Stimulated activated naive CD8-positive, alpha-beta T cell treated with anti-CD3 and anti-CD28 coated beads, Interleukin-15, amount 100 ng/mL, for 72 hours (primary cell): Measurements from ENCODE around the gene CTPS1.

ENCODE experiments used
- ATAC-seq: fragments of 150-1000 bp; cut with Tn5 transposase; 2 replicates; pipeline ENCODE4 v1.10.0; 2021; ENCODE audit warnings: mild to moderate bottlenecking, moderate library complexity
- DNase-seq, 2 donors: peaks; one replicate each; pipeline ENCODE4 v3.0.0; 2021 to 2022
- H3K27ac Mint-ChIP-seq, 2 donors: one replicate each; pipeline ENCODE4 v1.8.0; 2022; ENCODE audit warnings: mild to moderate bottlenecking in 2 of 2, mixed read lengths in 2 of 2, moderate library complexity in 2 of 2
- H3K27me3 Mint-ChIP-seq: one replicate; pipeline ENCODE4 v1.8.0; 2022; ENCODE audit warnings: mixed read lengths
- H3K4me1 Mint-ChIP-seq: one replicate; pipeline ENCODE4 v1.8.0; 2022; ENCODE audit warnings: mild to moderate bottlenecking, mixed read lengths
- H3K4me3 Mint-ChIP-seq, 2 donors: one replicate each; pipeline ENCODE4 v1.8.0; 2022; ENCODE audit warnings: mild to moderate bottlenecking in 2 of 2, mixed read lengths in 2 of 2, moderate library complexity in 1 of 2
- H3K9me3 Mint-ChIP-seq, 2 donors: one replicate each; pipeline ENCODE4 v1.8.0; 2022; ENCODE audit warnings: mixed read lengths in 2 of 2

The CTPS1 gene

GRCh38 chr1:40952744-40953315, 26.7 kb upstream of the CTPS1 start:
- Mint-ChIP-seq H3K27me3 (peaks cover 43% of the 10 kb centered on the region), H3K9me3 (no peaks in the 10 kb centered on the region), H3K4me1 (peaks cover 22% of the 10 kb centered on the region), H3K4me3 (no peak overlapping the region), H3K27ac (no peak overlapping the region)
- no peak for DNase-seq
- ATAC-seq = no peak

DNA sequence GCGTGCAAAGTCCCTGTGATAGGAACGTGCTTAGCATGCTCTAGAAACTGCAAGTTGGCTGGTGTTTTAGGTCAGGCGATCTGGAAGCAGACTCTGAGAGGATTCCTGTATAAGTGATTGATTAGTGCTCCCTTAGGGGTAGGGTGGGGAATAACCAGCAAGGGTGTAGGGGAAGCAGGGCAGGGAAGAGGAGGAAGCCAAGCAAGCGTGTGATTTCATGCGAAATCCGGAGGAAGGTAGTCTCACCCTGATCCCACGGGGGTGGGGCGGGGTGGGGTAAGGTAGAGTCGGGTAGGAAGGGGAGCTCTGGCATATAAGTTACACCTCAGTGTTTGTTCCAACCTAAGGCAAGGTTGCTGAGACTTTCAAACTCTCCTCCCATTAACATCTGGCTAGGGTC, 24.9 kb upstream of the CTPS1 start:
- Mint-ChIP-seq H3K27ac (peak overlapping the region in 1 of 2 donors; percentile 75), H3K27me3 (peaks cover 31% of the 10 kb centered on the region), H3K4me3 (no peak overlapping the region), H3K9me3 (no peaks in the 10 kb centered on the region), H3K4me1 (peaks cover 11% of the 10 kb centered on the region)
- ATAC-seq (no peak), DNase-seq (no peak)

DNA sequence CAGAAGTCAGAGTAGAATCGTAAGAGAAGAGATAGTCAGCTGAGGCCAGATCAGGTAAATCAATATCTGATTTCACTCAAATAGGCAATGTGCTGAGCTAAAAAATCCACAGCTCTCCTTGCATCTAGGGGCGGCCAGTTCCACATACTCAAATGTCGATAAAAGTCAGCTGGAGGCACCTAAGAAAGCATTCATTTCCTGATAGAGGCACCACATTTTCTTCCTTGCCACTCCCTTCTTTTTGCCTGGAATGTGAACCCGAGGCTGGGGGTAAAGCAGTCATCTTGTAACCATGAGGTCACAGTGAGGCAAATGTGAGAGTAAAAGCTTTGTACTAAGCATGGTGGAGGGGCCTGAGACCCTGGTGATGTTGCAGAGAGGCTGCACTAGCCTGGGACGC, 24.2 kb upstream of the CTPS1 start:
- H3K4me3 Mint-ChIP-seq = no peak overlapping the region
- no peaks in the 10 kb centered on the region for H3K9me3 Mint-ChIP-seq
- DNase-seq (no peak), ATAC-seq (no peak)
- H3K27me3 Mint-ChIP-seq = peaks cover 31% of the 10 kb centered on the region
- H3K27ac Mint-ChIP-seq = no peak overlapping the region
- H3K4me1 Mint-ChIP-seq = peaks cover 11% of the 10 kb centered on the region

GRCh38 chr1:40956407-40956806, 23.1 kb upstream of the CTPS1 start:
- peaks cover 31% of the 10 kb centered on the region for H3K27me3 Mint-ChIP-seq
- DNase-seq = no peak
- H3K9me3 Mint-ChIP-seq = no peaks in the 10 kb centered on the region
- no peak for ATAC-seq
- no peak overlapping the region for H3K27ac Mint-ChIP-seq
- H3K4me1 Mint-ChIP-seq = peaks cover 11% of the 10 kb centered on the region
- H3K4me3 Mint-ChIP-seq = no peak overlapping the region

DNA sequence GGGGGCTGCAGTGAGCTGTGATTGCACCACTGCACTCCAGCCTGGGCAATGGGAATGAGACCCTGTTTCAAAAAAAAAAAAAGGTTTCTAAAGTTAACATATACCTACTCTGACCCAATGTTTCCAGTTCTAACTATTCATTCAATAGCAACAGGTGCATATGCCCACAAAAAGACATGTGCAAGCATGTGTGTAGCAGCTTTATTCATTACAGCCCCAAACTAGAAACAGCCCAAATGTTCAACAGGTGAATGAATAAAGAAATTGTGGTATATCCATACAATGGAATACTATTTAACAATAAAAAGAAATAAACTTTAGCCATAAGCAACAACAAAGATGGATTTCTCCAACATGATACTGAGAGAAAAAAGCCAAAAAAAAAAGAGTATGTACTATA, 21.3 kb upstream of the CTPS1 start:
- peaks cover 18% of the 10 kb centered on the region for H3K27me3 Mint-ChIP-seq
- ATAC-seq = no peak

DNA sequence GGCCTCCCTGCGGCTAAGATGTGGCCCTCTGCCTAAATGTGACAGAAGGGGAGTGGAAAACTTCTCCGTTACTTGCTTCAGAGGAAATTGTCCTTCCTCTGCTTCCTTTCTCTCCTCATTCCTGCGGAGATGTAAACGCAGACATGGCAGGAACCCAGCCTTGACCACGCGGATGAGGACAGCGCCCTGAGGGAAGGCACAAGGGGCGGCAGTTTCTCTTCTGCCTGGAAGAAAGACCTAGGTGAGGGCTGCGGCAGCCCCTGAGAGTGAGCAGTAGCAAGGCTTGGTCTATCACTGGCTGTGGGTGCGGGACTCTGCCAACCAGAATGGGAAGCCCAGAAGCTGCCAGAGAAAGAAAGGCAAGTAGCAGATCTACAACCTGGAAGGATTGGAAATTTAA, 14.0 kb upstream of the CTPS1 start:
- Mint-ChIP-seq H3K4me3 (no peak overlapping the region), H3K4me1 (no peaks in the 10 kb centered on the region), H3K27me3 (no peaks in the 10 kb centered on the region), H3K27ac (no peak overlapping the region), H3K9me3 (no peaks in the 10 kb centered on the region)
- DNase-seq (no peak), ATAC-seq (no peak)

More for the DNA sequence above, 21.3 kb upstream of the CTPS1 start:
- no peak overlapping the region for H3K4me3 Mint-ChIP-seq
- H3K9me3 Mint-ChIP-seq = no peaks in the 10 kb centered on the region
- H3K27ac Mint-ChIP-seq = no peak overlapping the region
- no peaks in the 10 kb centered on the region for H3K4me1 Mint-ChIP-seq
- DNase-seq = no peak

DNA sequence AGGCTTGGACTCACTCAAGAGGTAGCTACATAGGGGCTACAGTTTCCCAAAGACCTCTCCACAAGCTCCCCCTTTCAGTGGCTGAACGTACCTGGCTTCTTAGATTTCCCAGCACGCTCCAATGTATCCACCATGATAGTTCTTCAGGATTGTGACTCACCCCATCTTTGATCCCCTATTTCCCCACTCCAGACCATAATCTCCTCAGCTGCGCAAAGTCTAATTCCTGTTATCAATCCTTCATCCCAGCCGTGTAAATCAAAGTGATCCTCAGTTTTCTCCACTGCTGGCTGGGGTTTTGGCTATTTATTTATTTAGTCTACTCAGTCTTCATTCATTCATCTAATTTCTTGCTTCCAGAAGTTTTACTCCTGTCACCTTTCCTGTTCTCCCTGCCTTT, 13.1 kb upstream of the CTPS1 start:
- ATAC-seq (no peak), DNase-seq (no peak)
- Mint-ChIP-seq H3K27me3 (no peaks in the 10 kb centered on the region), H3K4me1 (no peaks in the 10 kb centered on the region), H3K4me3 (no peak overlapping the region), H3K9me3 (no peaks in the 10 kb centered on the region), H3K27ac (no peak overlapping the region)

DNA sequence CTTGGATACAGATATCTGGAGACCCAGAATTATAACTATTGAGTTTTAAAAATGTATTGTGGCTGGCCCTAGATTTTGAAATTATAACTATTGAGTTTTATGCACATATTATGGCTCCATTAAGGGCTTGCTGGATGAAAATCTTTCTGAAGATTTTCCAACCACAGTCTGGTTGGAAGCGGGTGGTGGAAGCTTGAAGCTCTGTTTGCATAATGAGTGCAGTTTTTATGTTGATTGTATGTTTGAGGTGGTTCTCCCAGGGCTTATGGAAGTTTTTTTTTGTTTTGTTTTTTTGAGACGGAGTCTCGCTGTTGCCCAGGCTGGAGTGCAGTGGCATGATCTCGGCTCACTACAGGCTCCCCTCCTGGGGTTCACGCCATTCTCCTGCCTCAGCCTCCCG, 10.1 kb upstream of the CTPS1 start:
- Mint-ChIP-seq H3K27me3 (no peaks in the 10 kb centered on the region), H3K4me3 (no peak overlapping the region), H3K9me3 (no peaks in the 10 kb centered on the region), H3K27ac (no peak overlapping the region), H3K4me1 (no peaks in the 10 kb centered on the region)
- DNase-seq (no peak), ATAC-seq (no peak)

GRCh38 chr1:40971966-40972365, 7.5 kb upstream of the CTPS1 start:
- ATAC-seq = no peak
- no peak overlapping the region for H3K27ac Mint-ChIP-seq
- H3K4me3 Mint-ChIP-seq = no peak overlapping the region
- DNase-seq = no peak
- no peaks in the 10 kb centered on the region for H3K27me3 Mint-ChIP-seq
- H3K4me1 Mint-ChIP-seq = peaks cover 13% of the 10 kb centered on the region
- H3K9me3 Mint-ChIP-seq = no peaks in the 10 kb centered on the region

- Mint-ChIP-seq H3K4me1 (peaks cover 21% of the 10 kb centered on the region), H3K27me3 (no peaks in the 10 kb centered on the region), H3K4me3 (no peak overlapping the region), H3K9me3 (no peaks in the 10 kb centered on the region), H3K27ac (no peak overlapping the region)
- DNase-seq = no peak
- ATAC-seq = no peak
Measured at GRCh38 chr1:40973912-40974311, 5.6 kb upstream of the CTPS1 start.

GRCh38 chr1:40974945-40975344, 4.6 kb upstream of the CTPS1 start:
- Mint-ChIP-seq H3K27me3 (no peaks in the 10 kb centered on the region), H3K27ac (no peak overlapping the region), H3K4me1 (peaks cover 23% of the 10 kb centered on the region), H3K9me3 (no peaks in the 10 kb centered on the region), H3K4me3 (no peak overlapping the region)
- ATAC-seq (no peak), DNase-seq (no peak)

DNA sequence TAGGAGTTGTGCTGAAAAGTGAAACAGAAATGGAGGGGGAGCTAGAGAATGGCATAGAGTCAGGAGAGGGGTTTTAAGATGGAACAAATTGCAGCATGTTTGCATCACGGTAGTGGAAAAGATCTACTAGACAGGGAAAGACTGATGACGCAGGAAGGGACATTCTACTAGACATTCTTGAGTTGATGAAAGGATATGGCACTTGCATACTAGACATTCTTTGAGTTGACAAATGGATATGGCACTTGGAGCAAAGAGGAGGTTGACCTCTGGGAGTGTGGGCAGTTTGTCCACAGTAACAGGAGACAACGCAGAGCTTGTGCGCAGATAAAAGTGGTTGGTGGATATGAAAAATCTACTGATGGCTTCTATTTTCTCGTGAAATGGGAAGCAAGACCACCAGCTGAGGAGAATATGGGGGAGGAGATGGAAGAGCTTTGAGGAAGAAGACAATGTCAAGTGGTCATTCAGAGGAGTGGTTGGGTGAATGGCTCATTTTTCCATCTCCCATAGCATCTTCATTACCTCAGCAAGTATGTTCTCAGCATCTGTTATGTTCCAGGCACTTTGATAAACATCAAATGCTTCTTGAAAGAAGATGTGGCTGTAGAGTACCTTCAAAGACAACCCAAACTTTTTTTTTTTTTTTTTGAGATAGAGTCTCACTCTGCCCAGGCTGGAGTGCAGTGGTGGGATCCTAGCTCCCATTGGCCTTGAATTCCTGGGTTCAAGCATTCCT, 2.4 kb upstream of the CTPS1 start:
- ATAC-seq (no peak), DNase-seq (no peak)
- H3K4me1 Mint-ChIP-seq = peaks cover 42% of the 10 kb centered on the region
- no peak overlapping the region for H3K4me3 Mint-ChIP-seq
- no peak overlapping the region for H3K27ac Mint-ChIP-seq
- no peaks in the 10 kb centered on the region for H3K27me3 Mint-ChIP-seq
- H3K9me3 Mint-ChIP-seq = no peaks in the 10 kb centered on the region

DNA sequence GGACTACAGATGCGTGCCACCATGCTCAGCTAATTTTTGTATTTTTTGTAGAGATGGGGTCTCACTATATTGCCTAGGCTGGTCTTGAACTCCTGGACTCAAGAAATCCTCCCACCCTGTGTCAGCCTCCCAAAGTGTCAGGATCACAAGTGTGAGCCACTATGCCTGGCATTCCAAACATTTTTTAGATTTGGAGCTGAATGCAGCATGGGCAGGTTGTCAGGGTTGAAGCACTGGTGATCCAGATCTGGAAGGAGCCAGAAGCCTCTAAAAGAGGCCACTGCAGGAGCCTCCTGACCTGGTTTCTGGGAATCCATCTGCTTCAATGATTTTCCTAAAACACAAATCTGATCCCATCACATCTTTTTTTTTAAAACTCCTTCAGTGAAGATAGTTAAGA, 1.8 kb upstream of the CTPS1 start:
- Mint-ChIP-seq H3K9me3 (no peaks in the 10 kb centered on the region), H3K4me3 (no peak overlapping the region), H3K27me3 (no peaks in the 10 kb centered on the region), H3K4me1 (peaks cover 48% of the 10 kb centered on the region), H3K27ac (no peak overlapping the region)
- DNase-seq (no peak), ATAC-seq (no peak)

GRCh38 chr1:40978886-40979240, 633 bp upstream of the CTPS1 start:
- H3K4me3 Mint-ChIP-seq = peak overlapping the region; percentile 90
- no peaks in the 10 kb centered on the region for H3K9me3 Mint-ChIP-seq
- ATAC-seq (no peak), DNase-seq (no peak)
- H3K27me3 Mint-ChIP-seq = no peaks in the 10 kb centered on the region
- H3K27ac Mint-ChIP-seq = peak overlapping the region; percentile 95 to 96
- peaks cover 59% of the 10 kb centered on the region for H3K4me1 Mint-ChIP-seq

DNA sequence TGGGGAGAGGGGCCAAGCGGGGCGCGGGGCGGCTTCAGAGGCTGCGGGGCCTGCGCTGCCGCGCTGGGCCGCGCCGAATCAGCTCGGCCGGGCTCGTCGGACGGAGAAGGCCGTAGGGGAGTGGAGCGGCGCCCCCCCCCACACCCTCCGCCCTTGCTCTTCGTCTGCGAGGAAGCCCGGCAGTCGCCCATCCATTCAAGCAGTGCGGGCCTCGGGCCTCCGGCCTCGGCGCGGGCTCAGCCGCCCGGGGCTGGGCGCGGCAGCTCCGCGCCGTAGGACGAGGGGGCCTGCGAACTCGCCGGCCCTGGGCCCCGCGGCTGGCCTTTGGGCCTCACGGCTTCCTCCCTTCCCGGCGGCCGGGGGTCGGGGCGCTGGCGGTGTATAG, 564 bp downstream of the CTPS1 start:
- DNase-seq (no peak), ATAC-seq (peak; percentile 42)
- H3K4me1 Mint-ChIP-seq = peaks cover 70% of the 10 kb centered on the region
- H3K27ac Mint-ChIP-seq = peak overlapping the region; percentile 95 to 99
- peak overlapping the region; percentile 89 to 91 for H3K4me3 Mint-ChIP-seq
- no peaks in the 10 kb centered on the region for H3K9me3 Mint-ChIP-seq
- H3K27me3 Mint-ChIP-seq = no peaks in the 10 kb centered on the region

GRCh38 chr1:40980453-40981121, 1.1 kb downstream of the CTPS1 start:
- DNase-seq (peak; percentile 52 to 65), ATAC-seq (peak; percentile 31)
- H3K27me3 Mint-ChIP-seq = no peaks in the 10 kb centered on the region
- no peaks in the 10 kb centered on the region for H3K9me3 Mint-ChIP-seq
- peak overlapping the region; percentile 89 to 91 for H3K4me3 Mint-ChIP-seq
- peak overlapping the region; percentile 95 to 99 for H3K27ac Mint-ChIP-seq
- peaks cover 73% of the 10 kb centered on the region for H3K4me1 Mint-ChIP-seq
